Inferior parietal cortex (tissue), 1 donor: ENCODE data around the gene MAP1S.

Experiments used
- DNase-seq: peaks from one replicate; pipeline ENCODE4 v3.0.0-alpha.2; 2016; ENCODE audit errors: extremely low spot score

Gene MAP1S

DNA sequence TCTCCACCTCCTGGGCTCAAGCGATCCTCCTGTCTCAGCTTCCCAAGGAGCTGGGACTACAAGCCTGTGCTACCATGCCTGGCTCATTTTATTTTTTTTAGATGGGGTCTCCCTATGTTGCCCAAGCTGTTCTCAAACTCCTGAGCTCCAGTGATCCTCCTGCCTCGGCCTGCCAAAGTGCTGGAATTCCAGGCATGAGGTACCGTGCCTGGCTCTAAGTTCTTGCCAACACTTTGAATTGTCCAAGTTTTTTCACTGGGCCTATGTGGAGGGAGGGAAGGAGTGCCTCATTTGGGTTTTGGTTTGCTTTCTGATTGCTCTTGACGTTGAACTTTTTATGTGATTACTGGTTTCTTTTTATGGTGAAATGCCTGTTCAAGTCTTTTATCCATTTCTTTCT is 26.7 kb upstream of the MAP1S start:
- DNase-seq = no peak

DNA sequence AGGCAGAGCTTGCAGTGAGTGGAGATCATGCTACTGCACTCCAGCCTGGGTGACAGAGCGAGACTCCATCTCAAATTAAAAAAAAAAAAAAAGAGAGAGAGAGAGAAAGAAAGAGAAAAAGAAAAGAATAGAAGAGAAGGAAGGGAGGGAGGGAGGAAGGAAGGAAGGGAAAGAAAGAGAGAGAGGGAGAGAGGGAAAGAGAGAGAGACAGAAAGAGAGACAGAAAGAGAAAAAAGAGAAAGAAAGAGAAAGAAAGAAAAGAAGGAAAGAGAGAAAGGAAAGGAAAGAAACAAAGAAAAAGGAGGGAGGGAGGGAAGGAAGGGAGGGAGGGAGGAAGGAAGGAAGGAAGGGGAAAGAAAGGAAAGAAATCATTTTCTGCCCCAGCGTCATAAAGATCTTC is 24.1 kb upstream of the MAP1S start:
- DNase-seq = no peak

DNA sequence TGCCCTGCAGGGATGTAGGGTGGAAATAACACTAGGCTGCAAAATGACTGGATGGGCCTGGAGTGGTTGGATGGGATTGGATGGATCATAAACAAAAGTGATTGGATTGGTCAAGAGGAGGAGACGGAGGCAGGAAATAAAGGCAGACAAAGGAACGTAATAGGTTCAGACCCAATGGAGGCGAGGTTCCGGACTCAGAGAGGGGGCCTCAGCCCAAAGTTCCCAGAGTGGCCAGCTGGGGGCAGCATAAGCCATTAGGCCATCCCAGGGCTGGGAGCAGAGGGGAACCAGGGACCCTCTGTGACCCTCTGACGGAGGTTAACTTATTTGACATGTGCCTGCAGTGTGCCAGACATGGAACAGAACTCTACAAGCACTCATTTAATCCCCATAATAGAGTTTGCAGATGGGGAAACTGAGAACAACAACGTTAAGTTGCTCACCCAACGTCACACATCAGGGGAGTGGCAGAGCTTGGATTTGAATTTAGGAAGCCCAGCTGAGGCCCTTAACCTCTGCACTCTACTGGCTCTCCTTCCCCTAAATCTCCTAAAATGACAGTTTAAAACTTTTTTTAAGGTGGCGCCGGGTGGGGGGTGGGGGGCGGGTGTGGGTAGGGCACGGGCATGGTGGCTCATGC is 15.3 kb upstream of the MAP1S start:
- peak; percentile 65 for DNase-seq

DNA sequence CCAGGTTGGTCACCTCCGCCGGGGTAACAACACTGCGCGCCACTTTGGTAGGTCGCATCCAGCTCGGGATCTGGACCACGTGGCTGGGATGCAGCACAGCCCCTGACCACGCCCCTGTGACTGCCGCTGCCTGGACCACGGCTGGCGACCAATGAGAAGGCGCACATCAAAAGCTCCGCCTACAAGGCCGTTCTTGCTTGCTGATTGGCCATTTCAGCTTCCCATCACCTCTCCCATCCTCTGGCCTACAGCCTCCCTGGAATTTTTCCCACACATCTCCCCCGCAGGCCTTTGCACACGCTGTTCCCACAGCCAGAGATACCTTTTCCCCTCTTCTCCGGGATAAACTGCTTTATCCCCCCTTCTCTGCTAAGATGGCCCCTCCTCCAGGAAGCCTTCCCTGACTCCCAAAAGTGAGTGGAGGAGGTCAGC is 12.5 kb upstream of the MAP1S start:
- no peak for DNase-seq

DNA sequence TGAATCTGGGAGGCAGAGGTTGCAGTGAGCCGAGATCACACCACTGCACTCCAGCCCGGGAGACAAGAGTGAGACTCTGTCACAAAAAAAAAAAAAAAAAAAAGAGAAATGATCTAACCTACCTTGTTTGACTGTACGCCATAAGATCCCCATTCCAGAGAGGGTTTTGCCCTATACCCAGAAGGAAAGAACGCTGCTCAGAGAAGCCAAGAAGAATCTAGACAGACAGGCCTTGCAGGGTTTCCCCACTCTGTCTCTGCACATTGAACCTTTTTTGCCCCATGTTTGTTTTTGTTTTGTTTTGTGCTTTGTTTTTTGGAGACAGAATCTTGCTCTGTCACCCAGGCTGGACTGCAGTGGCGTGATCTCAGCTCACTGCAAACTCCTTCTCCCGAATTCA is 7.4 kb upstream of the MAP1S start:
- DNase-seq = no peak

DNA sequence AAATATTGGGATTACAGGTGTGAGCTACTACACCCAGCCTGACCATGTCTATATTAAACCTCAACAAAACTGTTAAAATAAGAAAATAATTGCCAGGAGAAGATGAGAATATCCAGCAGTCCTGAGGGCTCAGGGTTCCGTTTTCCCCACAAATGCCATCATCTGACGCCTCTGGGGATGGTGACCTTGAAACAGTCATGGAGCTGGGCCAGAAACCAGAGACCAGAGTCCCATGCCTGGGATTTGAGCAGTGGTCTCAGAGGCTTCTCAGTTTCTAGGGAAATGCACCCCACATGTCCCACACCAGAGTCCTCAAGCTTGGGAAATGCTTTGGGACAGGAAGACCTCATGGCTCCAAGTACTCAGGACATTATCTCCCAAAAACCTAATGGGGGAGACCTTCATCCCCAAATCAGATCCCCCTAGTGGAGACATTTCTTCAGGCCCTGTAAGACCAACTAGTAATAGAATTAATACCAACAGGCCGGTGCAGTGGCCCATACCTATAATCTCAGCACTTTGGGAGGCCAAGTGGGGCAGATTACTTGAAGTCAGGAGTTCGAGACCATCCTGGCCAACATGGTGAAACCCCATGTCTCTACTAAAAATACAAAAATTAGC is 2.9 kb upstream of the MAP1S start:
- DNase-seq = no peak

DNA sequence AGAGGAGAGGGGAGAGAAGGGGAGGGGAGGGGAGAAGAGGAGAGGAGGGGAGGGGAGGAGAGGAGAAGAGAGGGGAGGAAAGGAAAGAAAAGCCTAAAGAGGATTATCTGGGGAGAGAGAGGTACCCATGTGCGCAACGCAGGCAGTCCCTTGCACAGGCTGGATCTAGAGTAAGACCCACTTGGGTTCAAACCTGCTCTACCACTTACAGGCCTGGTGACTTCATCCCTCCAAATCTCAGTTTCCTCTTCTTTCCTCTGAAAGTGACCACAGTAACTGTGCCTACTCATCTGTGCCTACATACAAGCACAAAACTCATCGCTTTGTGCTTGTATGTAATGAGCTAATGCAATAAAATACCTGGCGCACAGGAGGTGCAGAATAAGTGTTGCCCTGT is 732 bp upstream of the MAP1S start:
- no peak for DNase-seq

DNA sequence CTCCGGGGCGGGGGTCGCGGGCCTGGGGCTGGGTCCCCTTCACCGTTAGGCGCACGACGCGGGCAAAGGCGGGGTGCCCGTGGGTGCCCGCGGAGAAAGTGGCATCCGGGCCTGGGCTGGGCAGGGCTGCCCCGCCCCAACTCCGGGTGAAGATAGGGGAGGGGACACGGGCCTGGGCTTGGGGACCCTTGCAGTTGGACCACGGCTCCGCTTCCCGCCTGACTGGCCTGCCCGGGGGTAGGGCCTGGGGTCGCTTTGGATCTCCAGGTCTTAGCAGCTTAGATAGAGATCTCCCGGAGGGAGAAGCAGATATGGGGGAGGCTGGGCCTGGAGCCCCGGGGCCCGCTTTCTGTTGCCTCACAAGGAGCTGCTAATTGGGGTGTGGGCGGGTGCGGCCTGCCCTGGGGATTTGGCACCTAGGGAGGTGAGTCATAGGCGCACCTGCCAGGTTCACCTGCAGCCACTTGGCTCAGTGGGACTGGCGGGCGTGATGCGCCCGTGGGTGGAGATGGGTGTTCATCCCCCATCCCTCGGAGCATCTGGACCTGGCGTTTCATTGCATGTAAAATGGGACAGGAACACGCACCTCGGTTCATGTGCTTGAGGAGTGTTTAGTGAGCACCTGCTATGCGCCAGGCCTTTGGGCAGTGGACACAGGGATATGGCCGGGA is 585 bp downstream of the MAP1S start:
- DNase-seq = no peak

DNA sequence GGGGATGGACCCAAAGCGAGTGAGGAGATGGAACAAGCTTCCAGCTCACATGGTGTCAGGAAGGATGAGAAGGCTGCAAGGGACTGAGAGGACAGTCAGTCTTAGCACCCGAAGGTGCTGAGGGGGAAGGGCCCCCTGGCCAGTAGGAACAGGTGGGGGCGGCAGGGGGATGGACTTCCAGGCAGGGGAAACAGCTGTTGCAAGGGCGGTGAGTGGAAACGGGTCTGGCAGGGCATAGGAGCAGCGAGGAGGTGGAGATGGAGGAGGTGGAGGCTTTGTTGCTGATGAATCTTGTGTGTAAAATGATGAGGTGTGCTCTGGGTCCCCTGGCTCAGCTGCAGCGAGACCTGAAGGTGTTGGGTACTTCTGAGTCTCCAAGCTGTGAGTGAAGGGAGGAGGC is 1.2 kb downstream of the MAP1S start:
- DNase-seq = no peak

DNA sequence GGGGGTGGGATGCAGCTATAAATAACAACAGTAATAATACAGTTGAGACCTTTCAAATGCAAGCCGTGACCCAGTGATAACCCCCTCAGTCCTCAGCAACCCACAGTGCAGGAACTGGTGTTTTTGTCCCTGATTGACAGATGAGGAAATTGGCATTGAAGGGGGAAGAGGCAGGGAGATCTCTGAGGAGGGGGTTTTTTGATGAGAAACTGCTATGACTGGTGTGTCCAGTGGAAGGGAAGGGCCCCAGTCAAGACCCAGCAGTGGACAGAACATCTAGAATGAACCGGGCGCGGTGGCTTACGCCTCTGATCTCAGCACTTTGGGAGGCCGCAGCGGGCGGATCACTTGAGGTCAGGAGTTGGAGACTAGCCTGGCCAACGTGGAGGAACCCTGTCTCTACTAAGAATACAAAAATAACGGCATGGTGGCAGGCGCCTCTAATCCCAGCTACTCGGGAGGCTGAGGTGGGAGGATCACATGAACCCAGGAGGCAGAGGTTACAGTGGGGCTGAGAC is 1.9 kb downstream of the MAP1S start:
- no peak for DNase-seq

DNA sequence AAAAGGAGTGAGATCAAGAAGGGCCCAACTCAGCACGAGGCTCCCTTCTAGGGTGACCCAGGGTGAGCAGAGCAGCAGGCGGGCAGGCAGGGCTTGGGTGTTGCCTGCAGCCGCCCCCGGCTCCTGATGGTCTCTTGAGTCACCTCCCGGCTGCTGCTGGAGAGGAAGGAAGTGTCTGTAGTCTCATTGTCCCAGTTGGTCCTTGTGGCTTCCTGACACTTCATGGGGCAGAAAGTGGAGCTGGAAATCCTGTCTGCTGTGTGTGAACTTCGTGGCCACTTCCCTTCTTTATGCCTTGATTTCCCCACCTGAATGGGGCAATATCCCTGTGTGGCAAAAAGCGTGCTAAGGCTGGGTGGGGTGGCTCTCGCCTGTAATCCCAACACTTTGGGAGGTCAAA is 2.5 kb downstream of the MAP1S start:
- no peak for DNase-seq

DNA sequence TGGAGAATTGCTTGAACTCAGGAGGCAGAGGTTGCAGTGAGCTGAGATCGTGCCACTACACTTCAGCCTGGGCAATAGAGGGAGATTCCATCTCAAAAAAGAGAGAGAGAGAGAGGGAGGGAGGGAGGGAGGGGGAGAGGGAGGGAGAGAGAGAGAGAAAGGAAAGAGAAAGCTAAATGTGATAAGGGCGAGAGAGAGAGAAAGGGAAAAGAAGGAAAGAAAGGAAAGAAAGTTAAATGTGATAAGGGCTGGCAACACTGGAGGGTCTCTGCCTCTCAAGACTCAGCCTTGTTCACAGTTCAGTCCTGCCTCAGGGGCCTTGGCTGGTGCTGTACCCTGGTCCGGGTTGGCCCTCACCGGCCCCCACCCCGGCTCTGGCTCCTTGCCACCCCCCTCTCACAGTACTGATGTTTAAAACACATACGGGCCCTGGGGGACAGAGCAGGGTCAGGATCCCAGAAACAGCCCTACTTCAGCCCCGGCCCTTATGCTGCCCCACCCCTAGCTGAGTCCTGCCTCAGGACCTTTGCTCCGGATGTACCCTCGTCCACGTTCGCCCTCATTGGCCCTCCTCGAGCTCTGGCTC is 3.5 kb downstream of the MAP1S start:
- DNase-seq = no peak

DNA sequence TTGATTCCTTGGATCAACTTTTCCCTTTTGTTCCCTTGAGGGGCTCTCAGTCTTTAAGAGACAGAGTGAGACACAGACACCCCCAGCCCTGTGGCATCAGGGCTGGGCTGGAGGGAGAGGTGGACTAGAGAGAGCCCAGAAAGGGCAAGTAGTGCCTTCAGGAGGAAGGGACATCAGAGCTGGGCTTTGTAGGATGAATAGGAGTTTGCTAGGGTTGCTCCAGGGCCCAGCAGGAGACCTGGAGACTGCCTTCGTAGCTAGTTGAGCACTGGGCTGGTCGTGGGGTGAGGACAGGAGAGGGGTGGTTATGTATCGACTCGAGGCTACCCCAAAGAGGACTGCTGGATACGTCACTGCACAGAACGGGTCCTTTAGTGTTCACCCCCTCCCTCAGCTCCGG is 5.4 kb downstream of the MAP1S start:
- no peak for DNase-seq

DNA sequence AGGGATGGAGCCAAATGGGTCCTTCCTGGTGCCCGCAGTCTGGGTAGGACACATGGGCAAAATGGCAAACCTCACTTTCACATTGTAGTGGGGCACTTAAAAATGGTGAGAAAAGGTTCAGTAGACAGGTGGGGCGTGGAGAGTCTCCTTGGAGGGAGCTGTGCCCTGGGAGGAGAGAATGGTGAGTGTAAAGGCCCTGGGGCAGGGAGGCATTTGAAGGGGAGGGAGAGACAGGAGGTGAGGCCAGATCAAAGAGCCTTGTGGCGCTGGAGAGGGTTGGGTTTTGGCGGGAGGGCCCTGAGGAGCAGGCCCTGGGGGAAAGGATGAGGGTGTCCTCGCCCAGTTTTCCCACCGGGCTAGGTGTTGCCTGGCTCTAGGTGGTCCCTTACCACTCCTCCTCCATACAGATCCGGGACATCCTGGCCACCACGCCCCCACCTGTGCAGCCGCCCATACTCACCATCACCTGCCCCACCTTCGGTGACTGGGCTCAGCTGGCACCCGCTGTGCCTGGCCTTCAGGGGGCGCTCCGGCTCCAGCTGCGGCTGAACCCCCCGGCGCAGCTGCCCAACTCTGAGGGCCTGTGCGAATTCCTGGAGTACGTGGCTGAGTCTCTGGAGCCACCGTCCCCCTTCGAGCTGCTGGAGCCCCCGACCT is 6.3 kb downstream of the MAP1S start:
- DNase-seq = no peak

DNA sequence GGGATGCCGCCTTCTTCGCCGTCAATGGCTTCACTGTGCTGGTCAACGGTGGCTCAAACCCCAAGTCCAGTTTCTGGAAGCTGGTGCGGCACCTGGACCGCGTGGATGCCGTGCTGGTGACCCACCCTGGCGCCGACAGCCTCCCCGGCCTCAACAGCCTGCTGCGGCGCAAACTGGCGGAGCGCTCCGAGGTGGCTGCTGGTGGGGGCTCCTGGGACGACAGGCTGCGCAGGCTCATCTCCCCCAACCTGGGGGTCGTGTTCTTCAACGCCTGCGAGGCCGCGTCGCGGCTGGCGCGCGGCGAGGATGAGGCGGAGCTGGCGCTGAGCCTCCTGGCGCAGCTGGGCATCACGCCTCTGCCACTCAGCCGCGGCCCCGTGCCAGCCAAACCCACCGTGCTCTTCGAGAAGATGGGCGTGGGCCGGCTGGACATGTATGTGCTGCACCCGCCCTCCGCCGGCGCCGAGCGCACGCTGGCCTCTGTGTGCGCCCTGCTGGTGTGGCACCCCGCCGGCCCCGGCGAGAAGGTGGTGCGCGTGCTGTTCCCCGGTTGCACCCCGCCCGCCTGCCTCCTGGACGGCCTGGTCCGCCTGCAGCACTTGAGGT is 7.0 kb downstream of the MAP1S start:
- no peak for DNase-seq

DNA sequence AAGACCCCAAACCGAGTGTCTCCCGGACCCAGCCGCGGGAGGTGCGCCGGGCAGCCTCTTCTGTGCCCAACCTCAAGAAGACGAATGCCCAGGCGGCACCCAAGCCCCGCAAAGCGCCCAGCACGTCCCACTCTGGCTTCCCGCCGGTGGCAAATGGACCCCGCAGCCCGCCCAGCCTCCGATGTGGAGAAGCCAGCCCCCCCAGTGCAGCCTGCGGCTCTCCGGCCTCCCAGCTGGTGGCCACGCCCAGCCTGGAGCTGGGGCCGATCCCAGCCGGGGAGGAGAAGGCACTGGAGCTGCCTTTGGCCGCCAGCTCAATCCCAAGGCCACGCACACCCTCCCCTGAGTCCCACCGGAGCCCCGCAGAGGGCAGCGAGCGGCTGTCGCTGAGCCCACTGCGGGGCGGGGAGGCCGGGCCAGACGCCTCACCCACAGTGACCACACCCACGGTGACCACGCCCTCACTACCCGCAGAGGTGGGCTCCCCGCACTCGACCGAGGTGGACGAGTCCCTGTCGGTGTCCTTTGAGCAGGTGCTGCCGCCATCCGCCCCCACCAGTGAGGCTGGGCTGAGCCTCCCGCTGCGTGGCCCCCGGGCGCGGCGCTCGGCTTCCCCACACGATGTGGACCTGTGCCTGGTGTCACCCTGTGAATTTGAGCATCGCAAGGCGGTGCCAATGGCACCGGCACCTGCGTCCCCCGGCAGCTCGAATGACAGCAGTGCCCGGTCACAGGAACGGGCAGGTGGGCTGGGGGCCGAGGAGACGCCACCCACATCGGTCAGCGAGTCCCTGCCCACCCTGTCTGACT is 7.9 kb downstream of the MAP1S start:
- no peak for DNase-seq

DNA sequence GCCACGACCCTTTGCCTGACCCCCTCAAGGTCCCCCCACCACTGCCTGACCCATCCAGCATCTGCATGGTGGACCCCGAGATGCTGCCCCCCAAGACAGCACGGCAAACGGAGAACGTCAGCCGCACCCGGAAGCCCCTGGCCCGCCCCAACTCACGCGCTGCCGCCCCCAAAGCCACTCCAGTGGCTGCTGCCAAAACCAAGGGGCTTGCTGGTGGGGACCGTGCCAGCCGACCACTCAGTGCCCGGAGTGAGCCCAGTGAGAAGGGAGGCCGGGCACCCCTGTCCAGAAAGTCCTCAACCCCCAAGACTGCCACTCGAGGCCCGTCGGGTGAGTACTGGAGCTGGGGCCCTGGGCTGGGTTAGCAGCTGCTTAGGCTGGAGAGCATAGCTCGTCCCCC is 8.6 kb downstream of the MAP1S start:
- no peak for DNase-seq

DNA sequence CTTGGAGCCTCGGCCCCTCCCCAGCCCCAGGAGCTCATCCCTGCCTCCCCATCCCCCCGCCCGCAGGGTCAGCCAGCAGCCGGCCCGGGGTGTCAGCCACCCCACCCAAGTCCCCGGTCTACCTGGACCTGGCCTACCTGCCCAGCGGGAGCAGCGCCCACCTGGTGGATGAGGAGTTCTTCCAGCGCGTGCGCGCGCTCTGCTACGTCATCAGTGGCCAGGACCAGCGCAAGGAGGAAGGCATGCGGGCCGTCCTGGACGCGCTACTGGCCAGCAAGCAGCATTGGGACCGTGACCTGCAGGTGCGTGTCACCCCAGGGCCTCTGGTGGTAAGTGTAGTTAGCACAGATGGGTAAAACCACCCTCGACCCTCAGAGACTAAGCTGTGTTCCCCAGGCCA is 13.8 kb downstream of the MAP1S start:
- no peak for DNase-seq

DNA sequence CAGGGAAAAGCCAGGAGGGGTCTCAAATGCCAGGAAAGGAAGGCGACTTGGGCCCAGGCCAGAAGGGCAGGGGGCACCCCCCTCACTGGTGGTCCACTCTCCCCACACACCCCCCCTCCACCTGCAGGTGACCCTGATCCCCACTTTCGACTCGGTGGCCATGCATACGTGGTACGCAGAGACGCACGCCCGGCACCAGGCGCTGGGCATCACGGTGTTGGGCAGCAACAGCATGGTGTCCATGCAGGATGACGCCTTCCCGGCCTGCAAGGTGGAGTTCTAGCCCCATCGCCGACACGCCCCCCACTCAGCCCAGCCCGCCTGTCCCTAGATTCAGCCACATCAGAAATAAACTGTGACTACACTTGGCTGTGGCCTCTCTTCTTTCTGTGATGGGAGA is 14.9 kb downstream of the MAP1S start:
- DNase-seq = no peak

DNA sequence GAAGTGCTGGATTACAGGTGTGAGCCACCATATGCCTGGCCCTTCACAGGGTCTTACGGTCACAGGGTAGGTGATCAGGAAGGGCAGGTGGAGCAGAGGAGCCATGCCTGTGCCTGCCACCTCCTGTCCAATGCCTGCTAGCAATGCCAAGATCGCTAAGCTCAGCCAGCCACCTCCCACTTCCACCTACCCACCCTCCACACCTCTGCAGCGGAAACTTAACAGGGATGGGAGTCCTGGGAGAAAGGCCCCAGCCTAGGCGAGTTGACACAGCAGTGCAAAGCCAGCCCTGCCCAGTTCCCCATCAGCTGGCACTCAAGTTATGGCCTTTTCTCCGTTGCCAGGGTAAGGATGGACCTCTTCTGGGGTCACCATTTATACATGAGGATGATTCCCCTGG is 16.1 kb downstream of the MAP1S start:
- DNase-seq = no peak

DNA sequence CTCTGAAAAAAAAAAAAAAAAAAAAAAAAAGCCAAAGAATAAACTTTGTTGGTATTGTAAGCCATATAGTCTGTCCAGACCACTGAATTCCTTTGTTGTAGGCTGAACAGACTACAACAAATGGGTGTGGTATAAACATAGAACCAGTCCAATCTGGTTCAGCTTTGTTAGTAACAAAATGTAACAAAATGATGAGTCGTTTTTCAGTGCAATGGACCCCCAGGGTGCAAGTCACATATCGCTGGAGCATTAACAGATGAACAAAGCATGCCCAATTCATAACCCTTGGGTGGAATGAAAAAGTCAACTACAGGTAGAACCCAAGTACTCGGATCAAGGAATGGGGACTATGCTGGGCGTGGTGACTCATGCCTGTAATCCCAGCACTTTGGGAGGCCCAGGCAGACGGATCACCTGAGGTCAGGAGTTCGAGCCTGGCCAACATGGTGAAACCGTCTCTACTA is 18.4 kb downstream of the MAP1S start:
- DNase-seq = no peak
